Fibroblast of the aortic adventitia (primary cell): ENCODE results near the gene KREMEN1. TPM values are rescaled to one million over a fixed set of nuclear protein-coding genes. Genes with fewer than 3 reads are reported as not detected.

ENCODE experiments used
- DNase-seq: peaks from one replicate; pipeline ENCODE4 v3.0.0-alpha.2; 2010; ENCODE audit warnings: low read depth
- H3K4me3 ChIP-seq: 2 replicates; pipeline ENCODE4 v1.5.1; 2011; ENCODE audit warnings: low read depth, mild to moderate bottlenecking, control low read depth, low read length, moderate library complexity
- total RNA-seq: library from RNA; depleted of rRNA; stranded (reverse); fragments of >200 nt; gene quantifications from 2 replicates; pipeline ENCODE4 v1.2.3, GENCODE V29; 2012; ENCODE audit warnings: low replicate concordance
- TF ChIP-seq, protein P1 (sequence below): IDR thresholded peaks from 2 replicates; pipeline ENCODE4 v1.5.1; 2011; ENCODE audit warnings: mild to moderate bottlenecking, low read length, control low read depth, inconsistent platforms; ENCODE audit not compliant: insufficient read depth

Gene KREMEN1
- total RNA-seq, 1 donor: 5.7 TPM

DNA sequence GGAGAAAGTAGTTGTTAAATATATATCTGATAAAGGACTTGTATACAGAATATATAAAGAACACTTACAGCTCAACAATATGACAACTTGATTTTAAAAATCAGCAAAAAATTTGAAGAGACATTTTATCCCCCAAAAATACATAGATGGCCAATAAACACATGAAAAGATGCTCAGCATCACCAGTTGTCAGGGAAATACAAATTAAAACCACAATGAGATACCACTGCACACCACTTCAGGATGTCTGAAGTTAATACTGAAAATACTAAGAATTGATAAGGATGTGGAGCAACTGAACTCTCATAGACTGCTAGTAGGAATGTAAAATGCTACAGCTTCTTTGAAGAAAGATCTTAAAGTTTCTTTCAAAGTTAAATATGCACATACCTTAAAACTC, 49.2 kb downstream of the KREMEN1 start:
- no peak overlapping the region for H3K4me3 ChIP-seq

DNA sequence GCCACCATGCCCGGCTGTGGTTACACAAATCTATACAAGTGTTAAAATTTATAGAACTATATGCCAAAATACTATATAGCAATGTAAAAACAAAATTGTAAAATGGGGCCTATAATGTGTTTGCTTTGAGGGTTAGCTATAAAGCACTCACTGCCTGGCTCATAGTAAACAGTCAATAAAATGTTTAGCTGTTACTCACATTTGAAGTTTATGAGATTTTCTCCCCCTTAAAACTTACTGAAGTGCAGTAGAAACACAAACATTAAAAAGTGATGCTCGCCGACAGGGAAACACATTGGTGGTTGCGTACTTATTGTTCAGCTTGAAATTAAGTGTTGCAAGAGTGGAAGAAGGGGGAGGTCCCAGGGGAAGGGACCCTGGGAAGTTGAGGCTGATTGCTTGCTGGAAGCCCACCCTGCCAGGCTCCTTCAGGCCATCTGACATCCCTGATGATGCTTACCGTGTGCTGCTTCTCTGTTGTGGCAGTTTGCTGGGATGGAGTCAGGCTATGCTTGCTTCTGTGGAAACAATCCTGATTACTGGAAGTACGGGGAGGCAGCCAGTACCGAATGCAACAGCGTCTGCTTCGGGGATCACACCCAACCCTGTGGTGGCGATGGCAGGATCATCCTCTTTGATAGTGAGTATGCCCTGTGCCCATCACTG, 52.1 kb downstream of the KREMEN1 start:
- H3K4me3 ChIP-seq: no peak overlapping the region
- DNase-seq: no peak
- TF ChIP-seq, protein P1, sequence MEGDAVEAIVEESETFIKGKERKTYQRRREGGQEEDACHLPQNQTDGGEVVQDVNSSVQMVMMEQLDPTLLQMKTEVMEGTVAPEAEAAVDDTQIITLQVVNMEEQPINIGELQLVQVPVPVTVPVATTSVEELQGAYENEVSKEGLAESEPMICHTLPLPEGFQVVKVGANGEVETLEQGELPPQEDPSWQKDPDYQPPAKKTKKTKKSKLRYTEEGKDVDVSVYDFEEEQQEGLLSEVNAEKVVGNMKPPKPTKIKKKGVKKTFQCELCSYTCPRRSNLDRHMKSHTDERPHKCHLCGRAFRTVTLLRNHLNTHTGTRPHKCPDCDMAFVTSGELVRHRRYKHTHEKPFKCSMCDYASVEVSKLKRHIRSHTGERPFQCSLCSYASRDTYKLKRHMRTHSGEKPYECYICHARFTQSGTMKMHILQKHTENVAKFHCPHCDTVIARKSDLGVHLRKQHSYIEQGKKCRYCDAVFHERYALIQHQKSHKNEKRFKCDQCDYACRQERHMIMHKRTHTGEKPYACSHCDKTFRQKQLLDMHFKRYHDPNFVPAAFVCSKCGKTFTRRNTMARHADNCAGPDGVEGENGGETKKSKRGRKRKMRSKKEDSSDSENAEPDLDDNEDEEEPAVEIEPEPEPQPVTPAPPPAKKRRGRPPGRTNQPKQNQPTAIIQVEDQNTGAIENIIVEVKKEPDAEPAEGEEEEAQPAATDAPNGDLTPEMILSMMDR: no peak

More for the DNA sequence above, 49.2 kb downstream of the KREMEN1 start:
- no peak for DNase-seq
- TF ChIP-seq, protein P1: no peak

DNA sequence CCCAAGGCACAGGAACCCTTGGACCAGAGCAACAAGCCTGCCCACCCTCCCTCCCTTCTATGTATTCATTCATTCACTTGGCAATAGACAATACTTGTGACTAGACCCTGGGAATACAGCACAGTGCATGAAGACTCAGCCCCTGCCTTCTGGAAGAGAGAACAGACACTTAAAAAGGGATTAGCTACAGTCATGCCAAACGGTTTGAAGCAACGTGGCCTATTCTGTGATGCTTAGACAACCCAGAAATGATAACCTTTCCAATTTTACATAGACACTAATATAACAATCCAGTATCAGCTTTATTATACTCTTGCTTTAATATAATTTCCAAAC, 52.6 kb downstream of the KREMEN1 start:
- TF ChIP-seq, protein P1: no peak
- no peak overlapping the region for H3K4me3 ChIP-seq

DNA sequence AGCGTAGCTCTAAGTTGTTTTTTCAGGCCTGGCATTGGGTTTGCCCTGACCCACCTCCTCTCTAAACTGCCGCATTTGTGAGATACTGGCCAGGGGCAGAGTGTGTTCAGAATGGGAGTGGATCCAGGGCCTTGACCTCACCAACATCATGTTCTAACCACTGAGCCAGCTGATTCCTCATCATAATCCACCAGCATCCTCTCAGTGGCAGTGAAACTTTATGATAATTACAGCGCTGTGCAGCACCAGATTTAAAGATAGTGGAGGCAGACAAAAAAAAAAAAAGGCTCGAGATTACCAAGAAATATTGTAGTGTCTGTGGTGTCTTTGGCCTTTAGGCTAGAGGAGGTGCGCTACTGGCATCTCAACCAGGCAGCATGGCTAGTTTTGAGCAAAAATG, 53.0 kb downstream of the KREMEN1 start:
- no peak for DNase-seq
- TF ChIP-seq, protein P1: no peak
- H3K4me3 ChIP-seq: no peak overlapping the region

More for the DNA sequence above, 52.6 kb downstream of the KREMEN1 start:
- DNase-seq: no peak

DNA sequence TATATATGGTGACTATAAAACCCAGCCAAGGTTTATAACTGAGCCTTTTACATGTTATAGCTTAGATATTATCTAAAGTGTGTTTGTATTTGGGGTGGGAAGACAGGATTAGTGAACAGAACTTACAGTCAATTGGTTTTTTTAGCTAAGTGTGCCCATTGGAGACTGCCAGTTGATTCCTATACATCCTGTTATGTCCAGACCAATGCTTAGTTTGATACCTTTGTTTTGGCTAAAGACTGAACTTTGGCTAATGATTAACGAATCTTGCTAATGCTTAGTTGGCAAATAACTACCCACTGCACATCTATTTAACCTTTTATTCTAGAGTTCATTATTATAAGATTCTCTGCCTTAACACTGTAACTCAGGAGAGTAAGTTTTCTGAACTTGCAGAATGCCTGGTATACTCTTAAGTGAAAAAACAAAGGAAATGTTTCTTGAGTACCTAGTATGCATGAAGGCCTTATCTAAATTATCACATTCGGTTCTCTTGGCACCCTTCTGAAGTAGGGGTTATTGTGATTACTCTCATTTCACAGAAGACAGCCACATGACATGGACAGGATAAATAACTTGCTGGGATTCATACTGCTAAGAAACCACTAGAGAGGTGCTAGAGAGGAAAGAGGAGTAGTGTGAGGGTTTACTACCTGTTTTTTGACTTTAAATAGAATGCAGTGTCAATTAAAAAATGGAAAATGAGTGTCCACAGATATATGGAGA, 54.0 kb downstream of the KREMEN1 start:
- no peak for DNase-seq
- H3K4me3 ChIP-seq: no peak overlapping the region
- TF ChIP-seq, protein P1: no peak

DNA sequence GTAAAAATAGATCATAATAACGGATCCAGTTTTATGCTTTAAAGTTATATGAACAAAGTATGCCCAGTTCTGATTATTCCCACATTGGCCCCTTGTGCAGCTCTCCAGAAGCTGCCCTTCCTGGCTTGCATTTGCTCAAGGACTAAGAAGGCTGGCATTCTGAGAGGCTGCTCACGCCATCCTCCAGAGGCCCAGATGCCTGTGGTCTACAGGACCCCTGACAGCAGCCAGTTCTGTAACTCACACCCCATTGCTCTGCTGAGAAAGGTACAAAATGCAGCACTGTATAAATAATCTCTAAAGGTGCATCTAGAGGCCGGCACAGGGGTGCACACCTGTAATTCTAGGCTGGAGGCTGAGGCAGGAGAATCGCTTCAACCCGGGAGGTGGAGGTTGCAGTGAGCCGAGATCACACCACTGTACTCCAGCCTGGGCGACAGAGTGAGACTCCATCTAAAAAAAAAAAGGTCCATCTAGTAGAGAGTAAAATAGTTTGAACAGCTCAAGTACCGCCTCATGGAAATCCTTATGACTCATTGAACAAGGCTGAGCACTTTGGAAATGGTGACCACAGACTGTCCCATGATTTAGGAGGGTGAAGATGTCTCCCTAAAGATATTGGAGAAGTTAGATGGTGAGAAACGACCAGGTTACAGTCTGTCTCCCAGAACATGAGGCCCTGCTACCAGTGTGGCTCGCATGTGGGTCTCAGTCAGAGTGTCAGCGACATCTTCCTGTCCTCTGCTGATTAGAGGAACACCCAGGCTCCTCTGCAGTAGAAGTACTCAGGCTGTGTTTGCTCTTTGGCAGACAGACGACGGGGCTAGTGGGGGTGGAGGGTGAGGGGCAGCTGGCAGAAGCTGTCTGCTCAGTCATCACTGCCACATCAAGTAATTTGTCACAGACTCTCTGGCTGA, 56.3 kb downstream of the KREMEN1 start:
- no peak for DNase-seq
- TF ChIP-seq, protein P1: no peak
- H3K4me3 ChIP-seq: no peak overlapping the region
